ENCODE data around the gene RNF217. TPM values are rescaled to one million over a fixed set of nuclear protein-coding genes. Genes with fewer than 3 reads are reported as not detected.

RNF217 gene
- total and polyA plus RNA-seq, 10 donors = 0.89 to 17.1 (median 10.0) TPM

GRCh38 chr6:124926435-124926834 is 35.8 kb upstream of the RNF217 start:
- intact Hi-C loops (cut with DNase I; ENCODE audit: low total_unique reads) = no loop called here
- WGBS, 5 donors = 79 to 89% (median 83%) methylated on average over 2 of the region's 2 CpGs
- DNase-seq = no peak
- no peak overlapping the region for H3K4me3 ChIP-seq
- TF ChIP-seq POLR2A (IDR thresholded peaks at IDR 0.05) (no peak), CTCF (IDR thresholded peaks at IDR 0.05 in 8 of 11, conservative IDR thresholded peaks at IDR 0.05 in 3 of 11) (no peak), POLR2AphosphoS5 (IDR thresholded peaks at IDR 0.05) (no peak)
- peaks cover 0 to 1% (median 0%) of the 10 kb centered on the region in 8 donors for H3K9me3 ChIP-seq
- no peaks in the 10 kb centered on the region for H3K27me3 ChIP-seq (replicated peaks in 1 of 7)
- H3K27ac ChIP-seq = no peak overlapping the region
- H3K36me3 ChIP-seq = no peaks in the 10 kb centered on the region
- H3K4me1 ChIP-seq = no peaks in the 10 kb centered on the region

GRCh38 chr6:124927806-124928205 is 34.4 kb upstream of the RNF217 start:
- Histone ChIP-seq H3K4me3 (no peak overlapping the region), H3K27me3 (replicated peaks in 1 of 7) (no peaks in the 10 kb centered on the region), H3K9me3 (no peaks in the 10 kb centered on the region), H3K27ac (no peak overlapping the region), H3K36me3 (no peaks in the 10 kb centered on the region), H3K4me1 (no peaks in the 10 kb centered on the region)
- no peak for DNase-seq
- intact Hi-C loops (cut with DNase I; ENCODE audit: low total_unique reads) = no loop called here
- WGBS, 5 donors = 88 to 98% (median 97%) methylated on average over 2 of the region's 2 CpGs
- TF ChIP-seq POLR2A (IDR thresholded peaks at IDR 0.05) (no peak), CTCF (IDR thresholded peaks at IDR 0.05 in 8 of 11, conservative IDR thresholded peaks at IDR 0.05 in 3 of 11) (no peak), POLR2AphosphoS5 (IDR thresholded peaks at IDR 0.05) (no peak)

- intact Hi-C loops (cut with DNase I; ENCODE audit: low total_unique reads) = no loop called here
- H3K36me3 ChIP-seq = no peaks in the 10 kb centered on the region
- DNase-seq = no peak
- TF ChIP-seq POLR2A (IDR thresholded peaks at IDR 0.05) (no peak), CTCF (IDR thresholded peaks at IDR 0.05 in 8 of 11, conservative IDR thresholded peaks at IDR 0.05 in 3 of 11) (no peak), POLR2AphosphoS5 (IDR thresholded peaks at IDR 0.05) (no peak)
- WGBS, 5 donors = 78 to 92% (median 91%) methylated on average over 4 of the region's 4 CpGs
- H3K27me3 ChIP-seq (replicated peaks in 1 of 7) = no peaks in the 10 kb centered on the region
- H3K4me1 ChIP-seq = no peaks in the 10 kb centered on the region
- H3K9me3 ChIP-seq = no peaks in the 10 kb centered on the region
- no peak overlapping the region for H3K27ac ChIP-seq
- H3K4me3 ChIP-seq = no peak overlapping the region
These were observed 33.4 kb upstream of the RNF217 start for GRCh38 chr6:124928851-124929250.

- intact Hi-C loops (cut with DNase I; ENCODE audit: low total_unique reads) = no loop called here
- peaks cover 0 to 2% (median 0%) of the 10 kb centered on the region in 8 donors for H3K9me3 ChIP-seq
- H3K4me1 ChIP-seq = no peaks in the 10 kb centered on the region
- DNase-seq = no peak
- no peak overlapping the region for H3K4me3 ChIP-seq
- H3K27ac ChIP-seq = no peak overlapping the region
- WGBS, 5 donors = 92 to 95% (median 93%) methylated on average over 6 of the region's 6 CpGs
- no peaks in the 10 kb centered on the region for H3K36me3 ChIP-seq
- H3K27me3 ChIP-seq (replicated peaks in 1 of 7) = no peaks in the 10 kb centered on the region
- TF ChIP-seq CTCF (IDR thresholded peaks at IDR 0.05 in 8 of 11, conservative IDR thresholded peaks at IDR 0.05 in 3 of 11) = no peak
- no peak for TF ChIP-seq POLR2AphosphoS5 (IDR thresholded peaks at IDR 0.05)
- TF ChIP-seq POLR2A (IDR thresholded peaks at IDR 0.05) = no peak
These were observed 24.6 kb upstream of the RNF217 start for GRCh38 chr6:124937645-124938044.
